Right lobe of liver (tissue), 4 donors: ENCODE data around the gene MRPL19.

Experiments
- CTCF ChIP-seq, 4 donors: fragments of 200-600 bp in 3 of 4; fragments of 450-650 bp in 1 of 4; IDR thresholded peaks; one replicate each; pipeline versions ENCODE4 v1.5.1 to v1.8.0; 2016 to 2022; ENCODE audit warnings: antibody characterized with exemption in 4 of 4, mild to moderate bottlenecking in 2 of 4
- POLR2A ChIP-seq: fragments of 450-650 bp; IDR thresholded peaks from one replicate; pipeline ENCODE4 v1.6.1; 2017; ENCODE audit warnings: antibody characterized with exemption, mild to moderate bottlenecking
- donor health status: DM: no; HTN: no; CAD: no.
- donor health status: DM: no; HTN: no; CAD: no.
- donor health status: DM: no; HTN: yes; CAD: no.

GRCh38 chr2:75657798-75658197 lies 11.2 kb downstream of the MRPL19 start:
- no peak for TF ChIP-seq CTCF (IDR thresholded peaks at IDR 0.05)
- TF ChIP-seq POLR2A: no peak
